MV-4-11 (cell line): Measurements from ENCODE around the gene FEM1C.
A peak's percentile ranks its signal among the peaks of the same experiment; 100 is the strongest.

ENCODE experiments used
- DNase-seq: peaks from one replicate; lab custom pipeline; 2025; lab: John Stamatoyannopoulos, UW

The FEM1C gene

GRCh38 chr5:115557667-115558387, 13.3 kb upstream of the FEM1C start:
- no peak for DNase-seq

GRCh38 chr5:115556276-115556675, 11.7 kb upstream of the FEM1C start:
- DNase-seq: no peak

- DNase-seq: peak; percentile 9
Observed at GRCh38 chr5:115555084-115555633, 10.6 kb upstream of the FEM1C start.

GRCh38 chr5:115553082-115553481, 8.5 kb upstream of the FEM1C start:
- no peak for DNase-seq

GRCh38 chr5:115551415-115551814, 6.8 kb upstream of the FEM1C start:
- DNase-seq: no peak

GRCh38 chr5:115549154-115549553, 4.6 kb upstream of the FEM1C start:
- DNase-seq: no peak

- DNase-seq: no peak
Observed at GRCh38 chr5:115548683-115549082, 4.1 kb upstream of the FEM1C start.

- no peak for DNase-seq
Observed at GRCh38 chr5:115545351-115545882, 842 bp upstream of the FEM1C start.

GRCh38 chr5:115544043-115544435, 536 bp downstream of the FEM1C start:
- DNase-seq: peak; percentile 36

- peak; percentile 36 for DNase-seq
Observed at GRCh38 chr5:115543365-115544042, 1.1 kb downstream of the FEM1C start.

- no peak for DNase-seq
Observed at GRCh38 chr5:115542651-115543364, 1.8 kb downstream of the FEM1C start.

- DNase-seq: no peak
Observed at GRCh38 chr5:115542086-115542485, 2.5 kb downstream of the FEM1C start.

GRCh38 chr5:115541611-115542010, 3.0 kb downstream of the FEM1C start:
- DNase-seq: no peak

GRCh38 chr5:115535479-115536035, 9.0 kb downstream of the FEM1C start:
- DNase-seq: no peak

- no peak for DNase-seq
Observed at GRCh38 chr5:115532517-115532916, 12.1 kb downstream of the FEM1C start.

- no peak for DNase-seq
Observed at GRCh38 chr5:115531787-115532367, 12.7 kb downstream of the FEM1C start.

GRCh38 chr5:115531380-115531779, 13.2 kb downstream of the FEM1C start:
- DNase-seq: no peak

GRCh38 chr5:115530426-115530825, 14.1 kb downstream of the FEM1C start:
- no peak for DNase-seq

- DNase-seq: no peak
Observed at GRCh38 chr5:115526604-115527003, 18.0 kb downstream of the FEM1C start.

- no peak for DNase-seq
Observed at GRCh38 chr5:115524199-115524847, 20.3 kb downstream of the FEM1C start.

GRCh38 chr5:115522832-115523403, 21.7 kb downstream of the FEM1C start:
- no peak for DNase-seq
